Suprapubic skin (tissue), 4 donors: ENCODE data around the gene MARK3. TPM values are rescaled to one million over a fixed set of nuclear protein-coding genes. Genes with fewer than 3 reads are reported as not detected.
A peak's percentile ranks its signal among the peaks of the same experiment; 100 is the strongest.

ENCODE experiments used
- DNase-seq, 2 donors: peaks; one replicate each; pipeline ENCODE4 v3.0.0-alpha.2; 2019; ENCODE audit warnings: low spot score in 2 of 2
- H3K27ac ChIP-seq: fragments of 200-600 bp; sonication (generic); one replicate; pipeline ENCODE4 v1.5.1; 2019
- H3K27me3 ChIP-seq: fragments of 200-600 bp; sonication (generic); one replicate; pipeline ENCODE4 v1.5.1; 2019
- H3K36me3 ChIP-seq: fragments of 200-600 bp; sonication (generic); one replicate; pipeline ENCODE4 v1.5.1; 2019
- H3K4me1 ChIP-seq: fragments of 200-600 bp; sonication (generic); one replicate; pipeline ENCODE4 v1.5.1; 2019
- H3K4me3 ChIP-seq: fragments of 200-600 bp; sonication (generic); one replicate; pipeline ENCODE4 v1.5.1; 2019; ENCODE audit warnings: mild to moderate bottlenecking
- H3K9me3 ChIP-seq: fragments of 200-600 bp; sonication (generic); one replicate; pipeline ENCODE4 v1.5.1; 2019
- EP300 ChIP-seq: sonication (generic); formaldehyde crosslinking; IDR thresholded peaks from one replicate; pipeline ENCODE4 v1.6.1; 2017; ENCODE audit warnings: antibody characterized with exemption
- POLR2A ChIP-seq, 2 donors: fragments of 450-650 bp; IDR thresholded peaks; one replicate each; pipeline ENCODE4 v1.6.1; 2017; ENCODE audit warnings: antibody characterized with exemption in 2 of 2, mild to moderate bottlenecking in 2 of 2, moderate library complexity in 2 of 2
- POLR2AphosphoS5 ChIP-seq, 3 donors: sonication (generic); formaldehyde crosslinking; IDR thresholded peaks; one replicate each; pipeline ENCODE4 v1.6.1; 2017; ENCODE audit warnings: antibody characterized with exemption in 3 of 3
- WGBS: methylation state at CpG from one replicate; pipeline ENCODE4 v1.1.5; 2018; 5-methylcytosine and 5-hydroxymethylcytosine counted together
- total RNA-seq, 4 donors: library from RNA; depleted of rRNA; stranded (reverse); fragments of >200 nt; gene quantifications; one replicate each; pipeline ENCODE4 v1.1.0, GENCODE V29; 2016
- TF ChIP-seq, protein P1 (sequence below), 2 donors: fragments of 200-600 bp in 1 of 2; fragments of 450-650 bp in 1 of 2; sonication (generic) in 1 of 2; IDR thresholded peaks; one replicate each; pipeline ENCODE4 v1.5.1; 2016 to 2019; ENCODE audit warnings: antibody characterized with exemption in 2 of 2, mild to moderate bottlenecking in 1 of 2, moderate library complexity in 1 of 2

Gene MARK3
- total RNA-seq, 4 donors from 2014 or later: 44.6 to 95.2 (median 57.2) TPM

- Histone ChIP-seq H3K4me1 (peaks cover 38% of the 10 kb centered on the region), H3K4me3 (no peak overlapping the region), H3K27ac (no peak overlapping the region), H3K36me3 (peaks cover 41% of the 10 kb centered on the region), H3K9me3 (no peaks in the 10 kb centered on the region), H3K27me3 (no peaks in the 10 kb centered on the region)
- 85% methylated on average over 17 of the region's 21 CpGs for WGBS
- TF ChIP-seq EP300: no peak
- no peak for DNase-seq
Observed at GRCh38 chr14:103535081-103535890, 150.1 kb downstream of the MARK3 start.

- no peak for DNase-seq
- no peak overlapping the region for H3K27ac ChIP-seq
Observed at GRCh38 chr14:103535891-103536565, 150.8 kb downstream of the MARK3 start.

GRCh38 chr14:103536693-103537092 lies 151.5 kb downstream of the MARK3 start:
- DNase-seq: no peak
- H3K36me3 ChIP-seq: peaks cover 41% of the 10 kb centered on the region
- no peaks in the 10 kb centered on the region for H3K9me3 ChIP-seq
- H3K27me3 ChIP-seq: no peaks in the 10 kb centered on the region
- 73% methylated on average over 3 of the region's 9 CpGs for WGBS
- no peak overlapping the region for H3K27ac ChIP-seq
- H3K4me3 ChIP-seq: no peak overlapping the region
- TF ChIP-seq EP300: no peak
- TF ChIP-seq POLR2AphosphoS5 (IDR thresholded peaks at IDR 0.05): no peak
- TF ChIP-seq, protein P1, sequence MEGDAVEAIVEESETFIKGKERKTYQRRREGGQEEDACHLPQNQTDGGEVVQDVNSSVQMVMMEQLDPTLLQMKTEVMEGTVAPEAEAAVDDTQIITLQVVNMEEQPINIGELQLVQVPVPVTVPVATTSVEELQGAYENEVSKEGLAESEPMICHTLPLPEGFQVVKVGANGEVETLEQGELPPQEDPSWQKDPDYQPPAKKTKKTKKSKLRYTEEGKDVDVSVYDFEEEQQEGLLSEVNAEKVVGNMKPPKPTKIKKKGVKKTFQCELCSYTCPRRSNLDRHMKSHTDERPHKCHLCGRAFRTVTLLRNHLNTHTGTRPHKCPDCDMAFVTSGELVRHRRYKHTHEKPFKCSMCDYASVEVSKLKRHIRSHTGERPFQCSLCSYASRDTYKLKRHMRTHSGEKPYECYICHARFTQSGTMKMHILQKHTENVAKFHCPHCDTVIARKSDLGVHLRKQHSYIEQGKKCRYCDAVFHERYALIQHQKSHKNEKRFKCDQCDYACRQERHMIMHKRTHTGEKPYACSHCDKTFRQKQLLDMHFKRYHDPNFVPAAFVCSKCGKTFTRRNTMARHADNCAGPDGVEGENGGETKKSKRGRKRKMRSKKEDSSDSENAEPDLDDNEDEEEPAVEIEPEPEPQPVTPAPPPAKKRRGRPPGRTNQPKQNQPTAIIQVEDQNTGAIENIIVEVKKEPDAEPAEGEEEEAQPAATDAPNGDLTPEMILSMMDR (IDR thresholded peaks at IDR 0.05): no peak
- TF ChIP-seq POLR2A (IDR thresholded peaks at IDR 0.05): no peak
- H3K4me1 ChIP-seq: peaks cover 38% of the 10 kb centered on the region

More at GRCh38 chr14:103535891-103536565, 150.8 kb downstream of the MARK3 start:
- Histone ChIP-seq H3K27me3 (no peaks in the 10 kb centered on the region), H3K4me1 (peaks cover 38% of the 10 kb centered on the region), H3K9me3 (no peaks in the 10 kb centered on the region), H3K4me3 (no peak overlapping the region), H3K36me3 (peaks cover 41% of the 10 kb centered on the region)
- TF ChIP-seq, protein P1 (IDR thresholded peaks at IDR 0.05): no peak
- TF ChIP-seq EP300: no peak
- TF ChIP-seq POLR2AphosphoS5 (IDR thresholded peaks at IDR 0.05): no peak
- TF ChIP-seq POLR2A (IDR thresholded peaks at IDR 0.05): no peak
- WGBS: 88% methylated on average over 7 of the region's 11 CpGs

DNA sequence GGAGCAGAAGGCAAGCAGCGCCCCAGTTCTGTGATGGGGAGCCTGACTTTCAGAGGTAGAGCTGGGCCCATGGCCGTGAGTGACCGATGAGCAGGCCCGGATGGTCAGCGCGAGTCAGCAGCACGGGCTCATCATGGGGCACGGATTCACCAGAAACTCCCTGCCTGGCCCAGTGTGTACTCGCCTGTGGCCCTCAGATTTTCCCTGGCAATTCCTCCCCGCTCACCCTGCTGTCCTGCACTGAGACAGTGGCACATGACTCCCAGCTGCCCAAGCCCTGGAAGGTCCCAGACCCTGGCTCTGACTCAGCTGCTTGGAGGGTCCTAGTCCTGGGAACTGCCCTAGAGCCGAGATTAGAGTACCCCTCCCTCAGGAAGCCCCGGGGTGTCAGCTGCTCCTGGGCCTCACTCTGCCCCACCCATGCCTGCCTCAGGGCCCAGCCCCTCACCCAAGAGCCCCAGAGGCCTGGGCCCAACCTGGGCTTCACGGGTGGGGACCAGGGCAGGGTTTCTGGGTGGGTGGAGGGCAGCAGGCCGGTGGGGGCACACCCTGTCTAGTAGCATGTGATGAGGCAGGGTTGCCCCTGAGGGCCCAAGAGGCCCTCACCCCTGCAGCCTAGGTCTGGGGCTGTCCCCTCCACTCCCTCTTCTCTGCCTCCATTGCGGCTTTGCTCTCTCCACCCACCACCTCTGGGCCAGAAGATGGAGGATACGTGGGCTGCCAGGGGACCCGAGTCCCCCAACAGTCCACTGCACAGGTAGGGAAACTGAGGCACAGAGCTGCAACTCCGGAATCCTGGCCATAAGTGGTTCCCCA lies 152.2 kb downstream of the MARK3 start:
- DNase-seq: no peak
- H3K4me1 ChIP-seq: peaks cover 44% of the 10 kb centered on the region
- H3K27ac ChIP-seq: peak overlapping the region; percentile 9
- TF ChIP-seq POLR2AphosphoS5 (IDR thresholded peaks at IDR 0.05) (no peak), POLR2A (IDR thresholded peaks at IDR 0.05) (no peak), EP300 (no peak)
- TF ChIP-seq, protein P1 (IDR thresholded peaks at IDR 0.05): no peak
- WGBS: 63% methylated on average over 4 of the region's 18 CpGs
- no peak overlapping the region for H3K4me3 ChIP-seq
- no peaks in the 10 kb centered on the region for H3K9me3 ChIP-seq
- no peaks in the 10 kb centered on the region for H3K27me3 ChIP-seq
- H3K36me3 ChIP-seq: peaks cover 35% of the 10 kb centered on the region

GRCh38 chr14:103538291-103539055 lies 153.3 kb downstream of the MARK3 start:
- no peak for DNase-seq
- H3K27me3 ChIP-seq: no peaks in the 10 kb centered on the region
- 69% methylated on average over 5 of the region's 30 CpGs for WGBS
- peaks cover 55% of the 10 kb centered on the region for H3K4me1 ChIP-seq
- H3K27ac ChIP-seq: peak overlapping the region; percentile 49
- peaks cover 24% of the 10 kb centered on the region for H3K36me3 ChIP-seq
- no peak overlapping the region for H3K4me3 ChIP-seq
- no peaks in the 10 kb centered on the region for H3K9me3 ChIP-seq
- TF ChIP-seq EP300: no peak
- TF ChIP-seq, protein P1 (IDR thresholded peaks at IDR 0.05): no peak
- TF ChIP-seq POLR2A (IDR thresholded peaks at IDR 0.05): no peak
- TF ChIP-seq POLR2AphosphoS5 (IDR thresholded peaks at IDR 0.05): no peak
